H1 (cell line): ENCODE data around the gene LTN1. TPM values are rescaled to one million over a fixed set of nuclear protein-coding genes. Genes with fewer than 3 reads are reported as not detected.

ENCODE experiments used
- CEBPB ChIP-seq: IDR thresholded peaks from 2 replicates; pipeline ENCODE4 v1.6.1; 2012; ENCODE audit warnings: low read depth, low read length
- HDAC6 ChIP-seq: IDR thresholded peaks from one replicate; pipeline ENCODE4 v1.7.1; 2012; ENCODE audit warnings: low read depth, mild to moderate bottlenecking, inconsistent platforms, low read length, moderate library complexity
- RBBP5 ChIP-seq: IDR thresholded peaks from 2 replicates; pipeline ENCODE4 v1.7.1; 2012; ENCODE audit warnings: low read depth, mild to moderate bottlenecking, inconsistent platforms, low read length, moderate library complexity, borderline replicate concordance
- SP1 ChIP-seq: IDR thresholded peaks from 2 replicates; pipeline ENCODE4 v1.6.1; 2011; ENCODE audit warnings: low read depth, low read length
- polyA plus RNA-seq, 7 experiments: library from polyadenylated mRNA; depleted of rRNA in 3 of 7; stranded (reverse) in 5 of 7; unstranded in 2 of 7; fragments of >200 nt in 5 of 7; fragments of 200-250 nt in 2 of 7; gene quantifications; 1 replicate in 5 of 7; 2 replicates in 1 of 7; 4 replicates in 1 of 7; pipeline versions ENCODE4 v1.2.1 to v1.2.3, GENCODE V29; 2011 to 2013; ENCODE audit warnings: missing spikeins in 2 of 7, mixed read lengths in 2 of 7
- total RNA-seq: library from RNA; stranded (reverse); fragmentation: NEBNext Ultra II Directional; extraction: Animal tissue kit (Norgen Biotek cat#: 25700); gene quantifications from 2 replicates; pipeline ENCODE4 v1.2.1, GENCODE V29; 2021

LTN1 gene
- total and polyA plus RNA-seq, 2 of the 8 experiments (the other 6 are each of a cell fraction or from before 2014, with no cell fraction given): 3.2 to 23.5 TPM

- TF ChIP-seq CEBPB (no peak), SP1 (no peak), RBBP5 (no peak), HDAC6 (no peak)
Measured at GRCh38 chr21:29007135-29007534, 14.5 kb upstream of the LTN1 start (continued).
